PC-3 (cell line): ENCODE results near the gene TNPO3.

Experiments used
- EZH2 ChIP-seq: fragments of 300-600 bp; sonication (generic); IDR thresholded peaks from one replicate; pipeline ENCODE4 v1.6.1; 2017; ENCODE audit warnings: antibody characterized with exemption, mild to moderate bottlenecking, low read length; ENCODE audit not compliant: unreplicated experiment
- EZH2phosphoT487 ChIP-seq: fragments of 300-600 bp; sonication (generic); IDR thresholded peaks from 2 replicates; pipeline ENCODE4 v1.6.1; 2018; ENCODE audit warnings: mild to moderate bottlenecking, antibody characterized with exemption, low read length, borderline replicate concordance

DNA sequence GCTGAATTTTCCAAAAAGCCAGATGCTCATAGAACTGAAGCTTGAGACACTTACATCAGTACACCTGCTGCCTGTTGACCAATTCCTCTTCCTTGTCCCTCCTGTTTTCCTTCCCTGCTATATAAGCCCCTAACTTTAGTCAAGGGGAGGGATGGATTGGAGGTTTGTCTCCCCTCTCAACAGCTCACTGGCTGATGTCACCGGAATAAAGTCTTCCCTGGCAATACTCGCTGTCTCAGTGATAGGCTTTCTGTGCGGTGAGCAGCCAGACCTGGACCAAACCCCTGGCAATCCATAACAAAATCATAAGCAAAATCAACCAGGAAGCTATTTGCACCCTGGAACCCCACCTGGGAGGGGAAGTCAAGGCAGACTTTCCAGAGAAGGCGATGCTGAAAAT is 118.1 kb downstream of the TNPO3 start:
- TF ChIP-seq EZH2 (no peak), EZH2phosphoT487 (no peak)
